Liver (tissue), 9 donors: Measurements from ENCODE around the gene MALRD1. TPM values are rescaled to one million over a fixed set of nuclear protein-coding genes. Genes with fewer than 3 reads are reported as not detected.

Experiments used
- DNase-seq: peaks from one replicate; pipeline ENCODE4 v3.0.0-alpha.2; 2017; ENCODE audit warnings: low spot score
- H3K27ac ChIP-seq, 2 donors: one replicate each; pipeline ENCODE4 v1.7.0; 2013; ENCODE audit warnings: inconsistent platforms in 2 of 2, low read length in 2 of 2, control low read depth in 1 of 2, low read depth in 1 of 2, mild to moderate bottlenecking in 1 of 2
- H3K27me3 ChIP-seq, 4 donors: one replicate each; pipeline versions ENCODE4 v1.6.1 to v1.7.0; 2013; ENCODE audit warnings: low read length in 3 of 4, inconsistent platforms in 1 of 4, mild to moderate bottlenecking in 1 of 4, moderate library complexity in 1 of 4; ENCODE audit not compliant: control insufficient read depth in 4 of 4, insufficient read depth in 4 of 4
- H3K36me3 ChIP-seq, 4 donors: one replicate each; pipeline versions ENCODE4 v1.6.1 to v1.7.0; 2013; ENCODE audit warnings: low read length in 3 of 4, mild to moderate bottlenecking in 3 of 4, low read depth in 1 of 4, moderate library complexity in 1 of 4; ENCODE audit not compliant: control insufficient read depth in 4 of 4, insufficient read depth in 3 of 4
- H3K4me1 ChIP-seq, 4 donors: one replicate each; pipeline versions ENCODE4 v1.6.1 to v1.7.0; 2013; ENCODE audit warnings: low read length in 3 of 4, mild to moderate bottlenecking in 3 of 4, moderate library complexity in 1 of 4; ENCODE audit not compliant: control insufficient read depth in 4 of 4, insufficient read depth in 4 of 4
- H3K4me3 ChIP-seq, 3 donors: one replicate each; pipeline versions ENCODE4 v1.6.1 to v1.7.0; 2013; ENCODE audit warnings: low read length in 3 of 3, control low read depth in 1 of 3, low read depth in 1 of 3, mild to moderate bottlenecking in 1 of 3
- H3K9ac ChIP-seq, 2 donors: one replicate each; pipeline ENCODE4 v1.7.0; 2013; ENCODE audit warnings: low read length in 2 of 2, mild to moderate bottlenecking in 2 of 2, moderate library complexity in 2 of 2, control low read depth in 1 of 2, low read depth in 1 of 2
- H3K9me3 ChIP-seq, 4 donors: one replicate each; pipeline versions ENCODE4 v1.6.1 to v1.7.0; 2013; ENCODE audit warnings: low read length in 3 of 4; ENCODE audit not compliant: control insufficient read depth in 4 of 4
- EGR1 ChIP-seq, 2 donors: IDR thresholded peaks; 2 replicates each; pipeline ENCODE4 v1.6.1; 2016 to 2018; ENCODE audit warnings: antibody characterized with exemption in 2 of 2, low read depth in 2 of 2
- FOXA1 ChIP-seq: IDR thresholded peaks from 2 replicates; pipeline ENCODE4 v1.6.1; 2016; ENCODE audit warnings: antibody characterized with exemption
- FOXA2 ChIP-seq: IDR thresholded peaks from 2 replicates; pipeline ENCODE4 v1.6.1; 2016; ENCODE audit warnings: antibody characterized with exemption
- HNF4A ChIP-seq, 2 donors: conservative IDR thresholded peaks; 2 replicates each; pipeline ENCODE4 v1.6.1; 2016; ENCODE audit warnings: antibody characterized with exemption in 2 of 2, mild to moderate bottlenecking in 2 of 2
- HNF4G ChIP-seq: IDR thresholded peaks from 2 replicates; pipeline ENCODE4 v1.6.1; 2016; ENCODE audit warnings: antibody characterized with exemption
- JUND ChIP-seq, 2 donors: IDR thresholded peaks; 2 replicates each; pipeline ENCODE4 v1.6.1; 2016; ENCODE audit warnings: antibody characterized with exemption in 2 of 2
- NR2F2 ChIP-seq: IDR thresholded peaks from 2 replicates; pipeline ENCODE4 v1.6.1; 2016; ENCODE audit warnings: antibody characterized with exemption
- RAD21 ChIP-seq, 2 donors: IDR thresholded peaks; 2 replicates each; pipeline ENCODE4 v1.6.1; 2016; ENCODE audit warnings: antibody characterized with exemption in 2 of 2, mild to moderate bottlenecking in 2 of 2
- RXRA ChIP-seq, 2 donors: IDR thresholded peaks; 2 replicates each; pipeline ENCODE4 v1.6.1; 2017 to 2018; ENCODE audit warnings: antibody characterized with exemption in 2 of 2, mild to moderate bottlenecking in 1 of 2
- SP1 ChIP-seq: IDR thresholded peaks from 2 replicates; pipeline ENCODE4 v1.6.1; 2018; ENCODE audit warnings: antibody characterized with exemption, mild to moderate bottlenecking
- YY1 ChIP-seq: IDR thresholded peaks from 2 replicates; pipeline ENCODE4 v1.6.1; 2016; ENCODE audit warnings: antibody characterized with exemption, mild to moderate bottlenecking
- WGBS: extraction: QIAGEN DNeasy Blood & Tissue Kit; methylation state at CpG from one replicate; pipeline ENCODE4 v1.1.7; 2013; 5-methylcytosine and 5-hydroxymethylcytosine counted together
- polyA plus RNA-seq, 2 donors: library from polyadenylated mRNA; stranded (reverse) in 1 of 2; unstranded in 1 of 2; fragments of 200-250 nt in 1 of 2; fragments of >200 nt in 1 of 2; fragmentation: Nextera tagmentation in 1 of 2; extraction: Ambion mirVana in 1 of 2; gene quantifications; one replicate each; pipeline versions ENCODE4 v1.2.1 to v1.2.3, GENCODE V29; 2013 to 2015
- total RNA-seq, 2 donors: library from RNA; depleted of rRNA; stranded (reverse); fragments of >200 nt; gene quantifications; one replicate each; pipeline ENCODE4 v1.2.3, GENCODE V29; 2014
- TF ChIP-seq, protein P1 (sequence below): IDR thresholded peaks from 2 replicates; pipeline ENCODE4 v1.6.1; 2016; ENCODE audit warnings: antibody characterized with exemption
- TF ChIP-seq, protein P2 (sequence below): IDR thresholded peaks from 2 replicates; pipeline ENCODE4 v1.6.1; 2016; ENCODE audit warnings: antibody characterized with exemption, mild to moderate bottlenecking
- TF ChIP-seq, protein P3 (sequence below): IDR thresholded peaks from 2 replicates; pipeline ENCODE4 v1.6.1; 2016; ENCODE audit warnings: antibody characterized with exemption
- TF ChIP-seq, protein P4 (sequence below): IDR thresholded peaks from 2 replicates; pipeline ENCODE4 v1.6.1; 2016; ENCODE audit warnings: antibody characterized with exemption
- TF ChIP-seq, protein P5 (sequence below): fragments of 150-350 bp; IDR thresholded peaks from 2 replicates; pipeline ENCODE4 v1.5.1; 2017; ENCODE audit warnings: improper control_type of control experiment, low read depth, low read length; ENCODE audit not compliant: missing input control
- donor health status: healthy.
- donor health status: healthy.
- donor health status: healthy.
- donor health status: healthy.
- donor health status: healthy.

MALRD1 gene
- total and polyA plus RNA-seq, 4 donors, result 0.37 to 0.59 TPM; not detected in 2

DNA sequence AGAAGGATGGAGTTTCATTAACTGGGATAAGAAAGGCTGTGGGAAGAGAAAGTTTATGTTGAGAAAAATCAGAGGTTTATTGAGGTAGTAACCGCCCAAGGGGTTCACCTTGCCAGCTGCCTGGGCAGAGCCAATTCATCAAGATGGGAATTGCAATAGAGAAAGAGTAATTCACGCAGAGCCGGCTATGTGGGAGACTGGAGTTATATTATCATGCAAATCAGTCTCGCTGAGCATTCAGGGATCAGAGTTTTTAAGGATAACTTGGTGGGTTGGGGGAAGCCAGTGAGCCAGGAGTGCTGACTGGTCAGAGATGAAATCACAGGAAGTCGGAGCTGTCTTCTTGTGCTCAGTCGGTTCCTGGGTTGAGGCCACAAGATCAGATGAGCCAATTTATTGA is 70.6 kb downstream of the MALRD1 start:
- TF ChIP-seq, protein P1, sequence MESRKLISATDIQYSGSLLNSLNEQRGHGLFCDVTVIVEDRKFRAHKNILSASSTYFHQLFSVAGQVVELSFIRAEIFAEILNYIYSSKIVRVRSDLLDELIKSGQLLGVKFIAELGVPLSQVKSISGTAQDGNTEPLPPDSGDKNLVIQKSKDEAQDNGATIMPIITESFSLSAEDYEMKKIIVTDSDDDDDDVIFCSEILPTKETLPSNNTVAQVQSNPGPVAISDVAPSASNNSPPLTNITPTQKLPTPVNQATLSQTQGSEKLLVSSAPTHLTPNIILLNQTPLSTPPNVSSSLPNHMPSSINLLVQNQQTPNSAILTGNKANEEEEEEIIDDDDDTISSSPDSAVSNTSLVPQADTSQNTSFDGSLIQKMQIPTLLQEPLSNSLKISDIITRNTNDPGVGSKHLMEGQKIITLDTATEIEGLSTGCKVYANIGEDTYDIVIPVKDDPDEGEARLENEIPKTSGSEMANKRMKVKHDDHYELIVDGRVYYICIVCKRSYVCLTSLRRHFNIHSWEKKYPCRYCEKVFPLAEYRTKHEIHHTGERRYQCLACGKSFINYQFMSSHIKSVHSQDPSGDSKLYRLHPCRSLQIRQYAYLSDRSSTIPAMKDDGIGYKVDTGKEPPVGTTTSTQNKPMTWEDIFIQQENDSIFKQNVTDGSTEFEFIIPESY, result no peak
- TF ChIP-seq RXRA (IDR thresholded peaks at IDR 0.05), result no peak
- no peak for TF ChIP-seq JUND (IDR thresholded peaks at IDR 0.05)
- Histone ChIP-seq H3K36me3 (no peaks in the 10 kb centered on the region), H3K27me3 (no peaks in the 10 kb centered on the region), H3K4me1 (no peaks in the 10 kb centered on the region), H3K9me3 (no peaks in the 10 kb centered on the region), H3K27ac (no peak overlapping the region), H3K4me3 (no peak overlapping the region), H3K9ac (no peak overlapping the region)
- WGBS, result 44% methylated on average over 6 of the region's 6 CpGs
- no peak for DNase-seq

DNA sequence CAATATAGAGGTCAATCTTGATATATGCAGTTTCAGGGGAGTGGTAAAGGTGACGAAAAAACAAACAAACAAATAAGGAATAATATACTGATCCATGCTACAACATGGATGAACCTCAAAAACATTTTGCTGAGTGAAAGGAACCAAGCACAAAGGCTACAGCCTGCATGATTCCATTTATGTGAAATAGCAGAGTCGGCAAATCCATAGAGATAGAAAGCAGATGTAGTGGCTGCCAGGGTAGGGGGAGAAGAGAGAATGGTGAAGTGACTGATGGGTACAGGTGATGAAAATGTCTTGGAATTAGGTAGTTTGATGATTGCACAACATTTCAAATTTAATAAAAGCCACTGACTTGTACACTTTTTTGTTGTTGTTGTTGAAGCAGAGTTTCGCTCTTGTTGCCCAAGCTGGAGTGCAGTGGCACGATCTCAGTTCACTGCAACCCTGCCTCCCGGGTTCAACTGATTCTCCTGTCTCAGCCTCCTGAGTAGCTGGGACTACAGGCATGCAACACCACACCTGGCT is 71.8 kb downstream of the MALRD1 start:
- Histone ChIP-seq H3K27me3 (no peaks in the 10 kb centered on the region), H3K9me3 (no peaks in the 10 kb centered on the region), H3K9ac (no peak overlapping the region), H3K4me1 (no peaks in the 10 kb centered on the region), H3K27ac (no peak overlapping the region), H3K4me3 (no peak overlapping the region), H3K36me3 (no peaks in the 10 kb centered on the region)
- TF ChIP-seq, protein P2, sequence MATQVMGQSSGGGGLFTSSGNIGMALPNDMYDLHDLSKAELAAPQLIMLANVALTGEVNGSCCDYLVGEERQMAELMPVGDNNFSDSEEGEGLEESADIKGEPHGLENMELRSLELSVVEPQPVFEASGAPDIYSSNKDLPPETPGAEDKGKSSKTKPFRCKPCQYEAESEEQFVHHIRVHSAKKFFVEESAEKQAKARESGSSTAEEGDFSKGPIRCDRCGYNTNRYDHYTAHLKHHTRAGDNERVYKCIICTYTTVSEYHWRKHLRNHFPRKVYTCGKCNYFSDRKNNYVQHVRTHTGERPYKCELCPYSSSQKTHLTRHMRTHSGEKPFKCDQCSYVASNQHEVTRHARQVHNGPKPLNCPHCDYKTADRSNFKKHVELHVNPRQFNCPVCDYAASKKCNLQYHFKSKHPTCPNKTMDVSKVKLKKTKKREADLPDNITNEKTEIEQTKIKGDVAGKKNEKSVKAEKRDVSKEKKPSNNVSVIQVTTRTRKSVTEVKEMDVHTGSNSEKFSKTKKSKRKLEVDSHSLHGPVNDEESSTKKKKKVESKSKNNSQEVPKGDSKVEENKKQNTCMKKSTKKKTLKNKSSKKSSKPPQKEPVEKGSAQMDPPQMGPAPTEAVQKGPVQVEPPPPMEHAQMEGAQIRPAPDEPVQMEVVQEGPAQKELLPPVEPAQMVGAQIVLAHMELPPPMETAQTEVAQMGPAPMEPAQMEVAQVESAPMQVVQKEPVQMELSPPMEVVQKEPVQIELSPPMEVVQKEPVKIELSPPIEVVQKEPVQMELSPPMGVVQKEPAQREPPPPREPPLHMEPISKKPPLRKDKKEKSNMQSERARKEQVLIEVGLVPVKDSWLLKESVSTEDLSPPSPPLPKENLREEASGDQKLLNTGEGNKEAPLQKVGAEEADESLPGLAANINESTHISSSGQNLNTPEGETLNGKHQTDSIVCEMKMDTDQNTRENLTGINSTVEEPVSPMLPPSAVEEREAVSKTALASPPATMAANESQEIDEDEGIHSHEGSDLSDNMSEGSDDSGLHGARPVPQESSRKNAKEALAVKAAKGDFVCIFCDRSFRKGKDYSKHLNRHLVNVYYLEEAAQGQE, result no peak
- TF ChIP-seq HNF4G (no peak), RAD21 (IDR thresholded peaks at IDR 0.05) (no peak), SP1 (no peak), EGR1 (IDR thresholded peaks at IDR 0.05; ENCODE audit: low read depth in 2 of 2) (no peak), FOXA2 (no peak), NR2F2 (no peak)
- TF ChIP-seq, protein P3, sequence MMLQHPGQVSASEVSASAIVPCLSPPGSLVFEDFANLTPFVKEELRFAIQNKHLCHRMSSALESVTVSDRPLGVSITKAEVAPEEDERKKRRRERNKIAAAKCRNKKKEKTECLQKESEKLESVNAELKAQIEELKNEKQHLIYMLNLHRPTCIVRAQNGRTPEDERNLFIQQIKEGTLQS, result no peak
- TF ChIP-seq, protein P4, sequence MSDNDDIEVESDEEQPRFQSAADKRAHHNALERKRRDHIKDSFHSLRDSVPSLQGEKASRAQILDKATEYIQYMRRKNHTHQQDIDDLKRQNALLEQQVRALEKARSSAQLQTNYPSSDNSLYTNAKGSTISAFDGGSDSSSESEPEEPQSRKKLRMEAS, result no peak
- DNase-seq, result no peak
- 78% methylated on average over 5 of the region's 5 CpGs for WGBS

DNA sequence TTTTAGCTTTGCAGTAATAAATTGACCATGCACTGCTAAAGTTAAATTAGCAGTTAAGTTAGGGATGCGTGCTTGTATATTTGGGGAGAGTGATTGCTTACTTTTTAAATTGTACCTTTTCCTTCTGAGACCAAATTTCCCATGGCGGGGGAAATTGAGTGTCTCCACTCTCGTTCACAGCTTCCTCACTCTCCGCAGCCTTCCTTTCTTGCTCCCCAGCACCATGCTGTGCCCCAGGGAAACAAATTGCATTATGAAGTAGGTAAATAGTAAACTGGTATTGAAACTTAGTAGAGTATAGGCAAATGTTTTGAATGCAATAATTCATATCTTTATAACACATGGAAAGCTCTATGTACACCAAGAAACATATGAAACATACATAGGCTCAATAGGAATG is 85.4 kb downstream of the MALRD1 start:
- no peak overlapping the region for H3K9ac ChIP-seq
- 51% methylated on average over 4 of the region's 4 CpGs for WGBS

More for the DNA sequence above, 85.4 kb downstream of the MALRD1 start:
- H3K9me3 ChIP-seq, result no peaks in the 10 kb centered on the region
- H3K4me1 ChIP-seq, result no peaks in the 10 kb centered on the region
- TF ChIP-seq HNF4G, result no peak
- TF ChIP-seq, protein P5, sequence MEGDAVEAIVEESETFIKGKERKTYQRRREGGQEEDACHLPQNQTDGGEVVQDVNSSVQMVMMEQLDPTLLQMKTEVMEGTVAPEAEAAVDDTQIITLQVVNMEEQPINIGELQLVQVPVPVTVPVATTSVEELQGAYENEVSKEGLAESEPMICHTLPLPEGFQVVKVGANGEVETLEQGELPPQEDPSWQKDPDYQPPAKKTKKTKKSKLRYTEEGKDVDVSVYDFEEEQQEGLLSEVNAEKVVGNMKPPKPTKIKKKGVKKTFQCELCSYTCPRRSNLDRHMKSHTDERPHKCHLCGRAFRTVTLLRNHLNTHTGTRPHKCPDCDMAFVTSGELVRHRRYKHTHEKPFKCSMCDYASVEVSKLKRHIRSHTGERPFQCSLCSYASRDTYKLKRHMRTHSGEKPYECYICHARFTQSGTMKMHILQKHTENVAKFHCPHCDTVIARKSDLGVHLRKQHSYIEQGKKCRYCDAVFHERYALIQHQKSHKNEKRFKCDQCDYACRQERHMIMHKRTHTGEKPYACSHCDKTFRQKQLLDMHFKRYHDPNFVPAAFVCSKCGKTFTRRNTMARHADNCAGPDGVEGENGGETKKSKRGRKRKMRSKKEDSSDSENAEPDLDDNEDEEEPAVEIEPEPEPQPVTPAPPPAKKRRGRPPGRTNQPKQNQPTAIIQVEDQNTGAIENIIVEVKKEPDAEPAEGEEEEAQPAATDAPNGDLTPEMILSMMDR, result no peak
- TF ChIP-seq FOXA1, result no peak
- no peak for TF ChIP-seq SP1
- TF ChIP-seq, protein P3, result no peak
- no peak for TF ChIP-seq RAD21 (IDR thresholded peaks at IDR 0.05)
- TF ChIP-seq, protein P4, result no peak
- TF ChIP-seq HNF4A (conservative IDR thresholded peaks at IDR 0.05), result no peak
- no peak for TF ChIP-seq NR2F2
- TF ChIP-seq, protein P1, result no peak
- no peak for TF ChIP-seq YY1
- no peaks in the 10 kb centered on the region for H3K36me3 ChIP-seq
- DNase-seq, result no peak
- H3K4me3 ChIP-seq, result no peak overlapping the region
- no peak overlapping the region for H3K27ac ChIP-seq
- no peaks in the 10 kb centered on the region for H3K27me3 ChIP-seq
